D721Med (cell line): ENCODE data around the gene INTS13.

Experiments
- DNase-seq: peaks from one replicate; pipeline ENCODE4 v3.0.0; 2011; ENCODE audit warnings: low spot score; ENCODE audit not compliant: insufficient read length
- FAIRE-seq: peaks from 2 replicates; lab custom pipeline; 2011; peaks lifted over from hg19 to GRCh38; lab: Jason Lieb, UNC
- CTCF ChIP-seq: IDR thresholded peaks from 2 replicates; pipeline ENCODE4 v1.5.1; 2012; ENCODE audit warnings: mild to moderate bottlenecking, control low read depth; ENCODE audit not compliant: insufficient read depth; ENCODE audit errors: missing control alignments

Gene INTS13

GRCh38 chr12:26941215-26941594, 3.4 kb upstream of the INTS13 start:
- TF ChIP-seq CTCF = no peak
- FAIRE-seq (no peak), DNase-seq (no peak)

- FAIRE-seq (no peak), DNase-seq (no peak)
- no peak for TF ChIP-seq CTCF
Observed at GRCh38 chr12:26940516-26941214, 2.9 kb upstream of the INTS13 start.

- DNase-seq = no peak
- FAIRE-seq = no peak
- TF ChIP-seq CTCF = no peak
Observed at GRCh38 chr12:26939953-26940352, 2.2 kb upstream of the INTS13 start.

GRCh38 chr12:26939192-26939832, 1.5 kb upstream of the INTS13 start:
- no peak for TF ChIP-seq CTCF
- DNase-seq = no peak
- FAIRE-seq = no peak

- FAIRE-seq (no peak), DNase-seq (no peak)
- no peak for TF ChIP-seq CTCF
Observed at GRCh38 chr12:26938701-26939062, 901 bp upstream of the INTS13 start.

DNA sequence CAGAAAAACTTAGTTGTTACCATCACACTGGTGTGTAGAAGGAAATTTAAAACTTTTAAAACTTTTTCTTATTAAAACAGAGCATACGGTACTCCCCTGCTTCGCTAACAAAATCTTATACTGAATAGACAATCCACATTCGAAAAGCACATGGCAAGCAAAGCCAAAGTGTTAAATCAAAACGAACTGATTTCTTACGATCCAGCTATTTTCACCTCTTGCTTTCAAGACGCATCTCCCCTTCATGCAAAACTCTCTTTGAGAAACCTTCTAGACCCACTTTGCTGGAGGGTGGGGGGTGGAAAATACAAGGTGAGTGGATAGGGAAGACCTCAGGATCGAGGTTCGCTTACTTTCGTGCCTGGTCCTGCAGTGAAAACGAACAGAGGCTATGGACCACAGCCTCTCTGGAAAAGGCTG, 328 bp downstream of the INTS13 start:
- FAIRE-seq (no peak), DNase-seq (no peak)
- no peak for TF ChIP-seq CTCF

DNA sequence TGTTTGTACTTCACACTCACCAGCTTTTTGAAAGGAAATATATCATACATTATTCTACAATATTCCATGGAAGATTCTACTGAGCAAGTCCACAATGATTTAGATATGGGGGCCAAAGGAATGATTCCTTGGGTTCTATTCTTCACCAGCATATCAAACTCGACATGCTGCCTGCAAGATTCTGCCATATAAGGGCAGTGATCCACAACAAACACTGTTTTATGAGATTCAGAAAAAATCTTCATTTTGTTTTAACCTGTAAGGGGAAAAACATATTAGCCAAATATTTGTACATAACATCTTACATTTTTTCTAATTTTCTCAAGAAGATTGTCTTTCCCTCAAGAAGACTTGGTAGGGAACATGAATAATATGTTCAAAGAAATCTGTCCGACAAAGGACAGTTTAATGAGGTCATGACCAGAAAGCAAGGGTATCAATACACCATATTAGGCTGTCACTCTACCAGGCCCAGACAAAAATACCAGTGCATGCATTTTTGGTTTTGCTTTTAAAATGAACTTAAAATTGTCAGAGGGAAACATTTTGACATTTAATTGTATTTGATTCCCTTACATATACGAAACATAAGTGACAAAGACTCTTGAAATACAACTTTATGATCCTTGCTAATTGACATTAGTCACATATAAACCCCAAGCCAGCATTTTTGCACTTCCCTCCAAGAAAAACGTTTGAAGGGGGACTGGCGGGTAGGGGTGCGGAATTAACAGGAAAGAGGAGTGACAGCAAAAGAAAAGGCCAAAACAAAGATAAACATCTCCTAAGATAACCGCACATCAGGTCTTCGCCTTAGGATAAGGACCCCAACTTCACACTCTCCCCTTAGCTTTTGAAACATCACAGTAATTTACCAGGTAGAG, 980 bp downstream of the INTS13 start:
- DNase-seq = no peak
- TF ChIP-seq CTCF = no peak
- FAIRE-seq = no peak
